NCI-H2171 (cell line): ENCODE results near the gene UTP11.
A peak's percentile ranks its signal among the peaks of the same experiment; 100 is the strongest.

Source experiments
- DNase-seq: peaks from one replicate; lab custom pipeline; 2025; lab: John Stamatoyannopoulos, UW

Gene UTP11

GRCh38 chr1:38003261-38004250 lies 9.0 kb upstream of the UTP11 start:
- no peak for DNase-seq

- no peak for DNase-seq
These were observed 8.0 kb upstream of the UTP11 start for GRCh38 chr1:38004284-38005108.

- DNase-seq = peak; percentile 32
These were observed 7.1 kb upstream of the UTP11 start, which contains the start of gene FHL3 for GRCh38 chr1:38005195-38006007. FHL3 (minus strand) TSS chr1:38005514; CDS start chr1:37999412, 6,102 bp downstream.

GRCh38 chr1:38006008-38006828 lies 6.3 kb upstream of the UTP11 start:
- DNase-seq = no peak

- DNase-seq = no peak
These were observed 3.3 kb upstream of the UTP11 start for GRCh38 chr1:38009088-38009840.

GRCh38 chr1:38009841-38010180 lies 2.7 kb upstream of the UTP11 start:
- no peak for DNase-seq

- no peak for DNase-seq
These were observed 691 bp downstream of the UTP11 start for GRCh38 chr1:38013227-38013622.

- DNase-seq = no peak
These were observed 1.6 kb downstream of the UTP11 start for GRCh38 chr1:38014171-38014570.

GRCh38 chr1:38014724-38015424 lies 2.3 kb downstream of the UTP11 start:
- DNase-seq = no peak

- DNase-seq = no peak
These were observed 3.6 kb downstream of the UTP11 start for GRCh38 chr1:38015978-38016725.

GRCh38 chr1:38018864-38019343 lies 6.4 kb downstream of the UTP11 start:
- no peak for DNase-seq

GRCh38 chr1:38020396-38020795 lies 7.9 kb downstream of the UTP11 start:
- no peak for DNase-seq

GRCh38 chr1:38021969-38022368 lies 9.4 kb downstream of the UTP11 start:
- DNase-seq = no peak

GRCh38 chr1:38022810-38023209 lies 10.3 kb downstream of the UTP11 start:
- DNase-seq = no peak

GRCh38 chr1:38025233-38025632 lies 12.7 kb downstream of the UTP11 start:
- DNase-seq = no peak

- no peak for DNase-seq
These were observed 13.1 kb downstream of the UTP11 start for GRCh38 chr1:38025664-38026063.

GRCh38 chr1:38026592-38027200 lies 14.2 kb downstream of the UTP11 start:
- peak; percentile 61 for DNase-seq
